Mesenchymal stem cell (in vitro differentiated cells and primary cell): ENCODE results near the gene BRMS1L.
A peak's percentile ranks its signal among the peaks of the same experiment; 100 is the strongest.

Experiments used
- DNase-seq: peaks from one replicate; pipeline ENCODE4 v3.0.0-alpha.2; 2013
- H2AFZ ChIP-seq: one replicate; pipeline ENCODE4 v1.6.1; 2013; ENCODE audit warnings: low read depth, mild to moderate bottlenecking, control low read depth, inconsistent platforms, low read length, moderate library complexity
- H2AK5ac ChIP-seq: 2 replicates; pipeline ENCODE4 v1.6.1; 2013; ENCODE audit warnings: low read length, moderate library complexity, mild to moderate bottlenecking, inconsistent platforms; ENCODE audit not compliant: severe bottlenecking
- H2BK120ac ChIP-seq: one replicate; pipeline ENCODE4 v1.6.1; 2013; ENCODE audit warnings: low read depth, mild to moderate bottlenecking, inconsistent platforms, low read length, moderate library complexity
- H2BK12ac ChIP-seq, 2 experiments: one replicate each; pipeline ENCODE4 v1.6.1; 2013; ENCODE audit warnings: inconsistent platforms in 2 of 2, low read length in 2 of 2, mild to moderate bottlenecking in 2 of 2, moderate library complexity in 2 of 2, control low read depth in 1 of 2
- H2BK15ac ChIP-seq: one replicate; pipeline ENCODE4 v1.6.1; 2013; ENCODE audit warnings: mild to moderate bottlenecking, low read depth, inconsistent platforms; ENCODE audit not compliant: poor library complexity, severe bottlenecking
- H2BK5ac ChIP-seq: 2 replicates; pipeline ENCODE4 v1.6.1; 2013; ENCODE audit warnings: low read depth, mild to moderate bottlenecking, low read length, control low read depth, inconsistent platforms; ENCODE audit not compliant: poor library complexity, severe bottlenecking
- H3K14ac ChIP-seq, 2 experiments: one replicate each; pipeline ENCODE4 v1.6.1; 2013; ENCODE audit warnings: inconsistent platforms in 2 of 2, low read length in 2 of 2, control low read depth in 1 of 2, mild to moderate bottlenecking in 1 of 2, moderate library complexity in 1 of 2
- H3K18ac ChIP-seq, 2 experiments: one replicate each; pipeline ENCODE4 v1.6.1; 2013; ENCODE audit warnings: inconsistent platforms in 2 of 2, low read length in 2 of 2, control low read depth in 1 of 2, low read depth in 1 of 2, mild to moderate bottlenecking in 1 of 2
- H3K23ac ChIP-seq, 2 experiments: one replicate each; pipeline ENCODE4 v1.6.1; 2013; ENCODE audit warnings: inconsistent platforms in 2 of 2, low read length in 2 of 2, mild to moderate bottlenecking in 2 of 2, moderate library complexity in 2 of 2, control low read depth in 1 of 2
- H3K27ac ChIP-seq: 2 replicates; pipeline ENCODE4 v1.5.1; 2013; ENCODE audit warnings: mild to moderate bottlenecking, moderate library complexity, low read length, control low read depth, inconsistent platforms; ENCODE audit not compliant: poor library complexity, severe bottlenecking
- H3K27me3 ChIP-seq, 2 experiments: 2 replicates each; pipeline versions ENCODE4 v1.6.1 to v1.7.0; 2013; ENCODE audit warnings: low read length in 2 of 2, mild to moderate bottlenecking in 2 of 2, moderate library complexity in 2 of 2, control low read depth in 1 of 2, inconsistent platforms in 1 of 2; ENCODE audit not compliant: control insufficient read depth in 1 of 2, insufficient read depth in 1 of 2
- H3K36me3 ChIP-seq, 2 experiments: 2 replicates each; pipeline versions ENCODE4 v1.6.1 to v1.7.0; 2013; ENCODE audit warnings: low read length in 2 of 2, control low read depth in 1 of 2, inconsistent platforms in 1 of 2, low read depth in 1 of 2, mild to moderate bottlenecking in 1 of 2; ENCODE audit not compliant: insufficient read depth in 2 of 2, control insufficient read depth in 1 of 2
- H3K4ac ChIP-seq, 2 experiments: one replicate each; pipeline ENCODE4 v1.6.1; 2013; ENCODE audit warnings: inconsistent platforms in 2 of 2, low read length in 2 of 2, mild to moderate bottlenecking in 2 of 2, moderate library complexity in 2 of 2, control low read depth in 1 of 2, low read depth in 1 of 2
- H3K4me1 ChIP-seq: 2 replicates; pipeline ENCODE4 v1.6.1; 2013; ENCODE audit warnings: low read depth, low read length, control low read depth; ENCODE audit not compliant: control insufficient read depth, insufficient read depth
- H3K4me2 ChIP-seq: 2 replicates; pipeline ENCODE4 v1.6.1; 2013; ENCODE audit warnings: low read length, mild to moderate bottlenecking, inconsistent platforms; ENCODE audit not compliant: poor library complexity, severe bottlenecking
- H3K4me3 ChIP-seq, 2 experiments: 2 replicates each; pipeline versions ENCODE4 v1.5.1 to v1.7.0; 2013; ENCODE audit warnings: low read length in 2 of 2, mild to moderate bottlenecking in 2 of 2, control low read depth in 1 of 2, low read depth in 1 of 2; ENCODE audit not compliant: insufficient read depth in 1 of 2
- H3K79me1 ChIP-seq: replicated peaks from 2 replicates; pipeline ENCODE4 v1.6.1; 2013; ENCODE audit warnings: mild to moderate bottlenecking, control low read depth, low read length, inconsistent platforms; ENCODE audit not compliant: poor library complexity, severe bottlenecking
- H3K9ac ChIP-seq: 2 replicates; pipeline ENCODE4 v1.7.0; 2013; ENCODE audit warnings: mild to moderate bottlenecking, low read length, moderate library complexity
- H3K9me3 ChIP-seq: 2 replicates; pipeline ENCODE4 v1.7.0; 2013; ENCODE audit warnings: mild to moderate bottlenecking, low read length; ENCODE audit not compliant: control insufficient read depth
- H4K8ac ChIP-seq: one replicate; pipeline ENCODE4 v1.6.1; 2013; ENCODE audit warnings: inconsistent platforms, mild to moderate bottlenecking, low read length, moderate library complexity
- H4K91ac ChIP-seq: one replicate; pipeline ENCODE4 v1.6.1; 2013; ENCODE audit warnings: mild to moderate bottlenecking, low read length, inconsistent platforms
- WGBS: methylation state at CpG from one replicate; pipeline ENCODE4 v1.1.7; 2013; ENCODE audit warnings: mixed read lengths; 5-methylcytosine and 5-hydroxymethylcytosine counted together

BRMS1L gene

DNA sequence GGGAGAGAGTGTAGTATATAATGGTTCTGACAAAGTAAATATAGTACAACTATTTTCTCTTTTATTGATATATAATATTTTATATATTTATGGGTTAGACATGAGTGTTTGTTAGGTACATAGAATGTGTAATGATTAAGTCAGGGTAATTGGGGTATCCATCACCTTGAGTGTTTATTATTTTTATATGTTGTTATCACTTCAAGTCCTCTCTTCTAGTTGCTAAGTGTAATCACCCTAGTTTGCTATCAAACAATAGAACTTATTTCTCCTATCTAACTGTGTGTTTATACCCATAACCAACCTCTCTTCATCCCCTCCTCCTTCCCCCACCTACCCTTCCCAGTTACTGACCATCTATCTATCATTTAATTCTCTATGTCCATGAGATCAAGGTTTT lies 64.2 kb downstream of the BRMS1L start:
- Histone ChIP-seq H3K27me3 (no peaks in the 10 kb centered on the region), H3K9me3 (peaks cover 11% of the 10 kb centered on the region), H3K27ac (no peak overlapping the region), H3K36me3 (no peaks in the 10 kb centered on the region), H4K8ac (no peak overlapping the region), H3K14ac (no peak overlapping the region), H3K9ac (no peak overlapping the region), H3K4me3 (no peak overlapping the region), H2BK5ac (no peak overlapping the region), H3K79me1 (no peaks in the 10 kb centered on the region), H3K4me2 (no peak overlapping the region), H2AK5ac (no peak overlapping the region), H2BK12ac (no peak overlapping the region), H3K18ac (no peak overlapping the region), H3K23ac (no peak overlapping the region), H3K4ac (no peak overlapping the region), H2BK15ac (no peak overlapping the region), H2AFZ (no peak overlapping the region), H4K91ac (no peak overlapping the region), H3K4me1 (no peaks in the 10 kb centered on the region), H2BK120ac (no peak overlapping the region)
- no peak for DNase-seq

DNA sequence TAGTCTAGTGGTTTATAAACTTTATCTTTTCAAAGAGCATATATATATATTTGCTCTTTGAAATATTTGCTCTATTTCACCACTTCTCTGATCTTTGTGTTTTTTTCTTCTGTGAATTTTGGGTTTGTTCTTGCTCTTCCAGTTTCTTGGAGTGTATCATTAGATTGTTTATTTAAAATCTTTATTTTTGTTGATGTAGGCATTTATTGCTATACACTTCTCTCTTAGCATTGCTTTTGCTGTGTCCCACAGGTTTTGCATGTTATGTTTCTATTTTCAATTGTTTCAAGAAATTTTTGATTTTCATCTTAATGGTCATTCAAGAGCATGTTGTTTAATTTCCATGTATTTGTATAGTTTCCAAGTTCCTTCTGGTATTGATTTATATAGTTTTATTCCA lies 69.1 kb downstream of the BRMS1L start:
- no peak overlapping the region for H3K9ac ChIP-seq
- no peaks in the 10 kb centered on the region for H3K27me3 ChIP-seq
- no peak overlapping the region for H3K23ac ChIP-seq
- no peak overlapping the region for H2BK5ac ChIP-seq
- H2BK12ac ChIP-seq, result no peak overlapping the region
- peaks cover 28% of the 10 kb centered on the region for H3K9me3 ChIP-seq
- H3K27ac ChIP-seq, result no peak overlapping the region
- DNase-seq, result no peak
- no peak overlapping the region for H3K14ac ChIP-seq
- no peak overlapping the region for H4K8ac ChIP-seq
- no peak overlapping the region for H3K4me2 ChIP-seq
- H2BK15ac ChIP-seq, result no peak overlapping the region
- H2AFZ ChIP-seq, result no peak overlapping the region
- no peak overlapping the region for H3K4me3 ChIP-seq
- H3K36me3 ChIP-seq, result peaks cover 0 to 3% of the 10 kb centered on the region in 2 experiments
- no peaks in the 10 kb centered on the region for H3K4me1 ChIP-seq
- H3K79me1 ChIP-seq, result no peaks in the 10 kb centered on the region
- H2BK120ac ChIP-seq, result no peak overlapping the region
- H3K18ac ChIP-seq, result no peak overlapping the region
- H4K91ac ChIP-seq, result no peak overlapping the region
- H2AK5ac ChIP-seq, result no peak overlapping the region
- no peak overlapping the region for H3K4ac ChIP-seq

DNA sequence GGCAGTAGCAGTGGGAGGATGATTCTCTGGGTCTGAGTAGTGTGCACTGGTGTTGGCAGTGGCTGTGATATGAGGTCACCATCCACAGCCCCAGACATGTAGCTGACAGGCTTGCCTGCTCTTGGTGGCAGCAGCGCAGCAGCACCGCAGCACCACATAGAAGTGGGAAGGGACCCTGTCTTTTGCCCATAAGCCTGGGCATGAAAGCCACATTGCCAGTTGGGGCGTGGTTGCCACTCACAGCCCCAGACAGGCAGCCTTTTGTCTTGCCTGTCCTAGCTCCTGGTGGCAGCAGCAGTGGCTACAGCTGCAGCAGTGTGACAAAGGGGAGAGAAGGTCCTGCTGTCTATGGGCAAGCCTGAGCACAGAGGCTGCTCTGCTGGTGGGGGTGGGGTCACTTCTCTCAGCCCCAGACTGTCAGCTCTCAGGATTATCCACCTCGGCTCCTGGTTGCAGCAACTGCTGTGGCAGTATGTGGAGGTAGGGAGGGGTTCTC lies 71.5 kb downstream of the BRMS1L start:
- Histone ChIP-seq H3K4me1 (no peaks in the 10 kb centered on the region), H3K9me3 (peaks cover 28% of the 10 kb centered on the region), H3K4ac (no peak overlapping the region), H2AFZ (no peak overlapping the region), H3K18ac (peak overlapping the region in 1 of 2 experiments; percentile 6), H3K36me3 (peaks cover 0 to 3% of the 10 kb centered on the region in 2 experiments), H2BK5ac (no peak overlapping the region), H3K14ac (peak overlapping the region in 1 of 2 experiments; percentile 53), H3K79me1 (peaks cover 1% of the 10 kb centered on the region), H2AK5ac (no peak overlapping the region), H4K8ac (no peak overlapping the region), H3K27ac (no peak overlapping the region), H3K4me3 (no peak overlapping the region), H3K4me2 (no peak overlapping the region), H2BK120ac (no peak overlapping the region), H3K9ac (no peak overlapping the region), H4K91ac (no peak overlapping the region), H2BK12ac (no peak overlapping the region), H2BK15ac (no peak overlapping the region), H3K23ac (no peak overlapping the region), H3K27me3 (no peaks in the 10 kb centered on the region)
- no peak for DNase-seq
- WGBS, result 79% methylated on average over 4 of the region's 4 CpGs

DNA sequence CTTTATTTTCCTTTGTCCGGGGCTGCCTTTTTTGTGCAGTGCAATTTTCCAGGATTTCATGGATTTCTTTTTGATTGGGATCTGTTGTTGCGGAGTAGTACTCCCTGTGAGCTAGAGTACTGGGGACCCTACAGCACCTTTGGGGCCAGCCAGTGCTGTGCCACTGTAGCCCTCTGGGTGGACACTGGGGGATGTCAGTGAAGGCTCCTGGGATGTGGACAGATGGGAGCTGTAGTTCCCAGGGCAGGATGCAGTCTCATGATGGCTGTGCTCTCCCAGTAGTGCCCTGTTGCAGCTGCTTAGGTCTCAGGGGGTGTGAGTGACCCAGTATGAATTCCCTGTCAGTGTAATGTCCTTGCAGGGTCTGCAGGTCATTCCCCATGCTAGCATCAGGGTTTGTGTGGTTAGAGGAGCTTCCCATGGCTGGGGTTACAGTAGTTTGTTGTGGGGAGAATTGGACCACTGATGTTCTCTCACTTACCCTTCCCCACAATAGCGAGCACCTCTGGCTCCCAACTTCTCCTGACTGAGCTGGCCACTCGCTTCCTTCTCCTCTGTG lies 72.2 kb downstream of the BRMS1L start:
- Histone ChIP-seq H3K4me1 (no peaks in the 10 kb centered on the region), H2BK15ac (no peak overlapping the region), H3K4me3 (no peak overlapping the region), H2BK120ac (no peak overlapping the region), H3K9ac (no peak overlapping the region), H3K27me3 (no peaks in the 10 kb centered on the region), H4K91ac (no peak overlapping the region), H3K23ac (no peak overlapping the region), H3K79me1 (peaks cover 1% of the 10 kb centered on the region), H2AK5ac (no peak overlapping the region), H3K9me3 (peaks cover 28% of the 10 kb centered on the region), H3K36me3 (peaks cover 0 to 3% of the 10 kb centered on the region in 2 experiments), H2BK5ac (no peak overlapping the region), H2AFZ (no peak overlapping the region), H2BK12ac (no peak overlapping the region), H3K18ac (no peak overlapping the region), H3K4ac (no peak overlapping the region), H3K4me2 (no peak overlapping the region), H4K8ac (no peak overlapping the region), H3K27ac (no peak overlapping the region), H3K14ac (no peak overlapping the region)
- WGBS, result 91% methylated on average over 4 of the region's 4 CpGs
- DNase-seq, result no peak
